ENCODE data around the gene ABAT. TPM values are rescaled to one million over a fixed set of nuclear protein-coding genes. Genes with fewer than 3 reads are reported as not detected.

The ABAT gene
- total RNA-seq, 1 experiment from 2014 or later, result 4.7 TPM

DNA sequence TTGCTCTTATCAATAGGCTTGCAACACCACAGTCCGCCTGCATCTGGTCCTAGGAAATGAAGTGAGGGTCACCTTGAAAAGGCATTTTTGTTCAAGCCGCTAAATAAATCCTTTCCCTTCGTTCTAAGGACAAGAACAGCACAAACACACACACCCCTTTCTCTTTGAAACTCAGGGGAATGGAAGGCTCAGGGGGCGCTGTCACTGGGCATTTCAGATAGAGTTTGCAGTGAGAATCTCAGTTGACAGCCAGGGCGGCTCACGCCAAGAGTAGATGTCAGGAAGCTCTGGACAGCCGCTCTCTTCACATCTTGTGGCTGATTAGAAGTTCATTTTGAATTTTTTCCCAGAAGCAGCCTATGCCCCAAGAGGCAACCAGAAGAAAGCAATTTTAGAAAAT is 39.8 kb downstream of the ABAT start:
- no peak overlapping the region for H3K4me2 ChIP-seq (ENCODE audit: low read length)
- no peaks in the 10 kb centered on the region for H3K27me3 ChIP-seq (ENCODE audit: insufficient read depth, low read length)
- H2AFZ ChIP-seq (ENCODE audit: low read depth, low read length, poor library complexity, severe bottlenecking), result no peak overlapping the region
- H3K36me3 ChIP-seq (ENCODE audit: control insufficient read depth in 1 of 2, insufficient read depth in 2 of 2, low read length in 2 of 2), result no peaks in the 10 kb centered on the region; a peak in 1 of 4 replicates
- ChIA-PET RAD21 (ENCODE audit: low non-redundant PET in 1 of 2, low total read pairs in 2 of 2, uncharacterized antibody in 2 of 2, unreplicated experiment in 2 of 2) (no interaction called here), POLR2A (no interaction called here), CTCF (no interaction called here)
- no peaks in the 10 kb centered on the region for H3K4me1 ChIP-seq (ENCODE audit: control insufficient read depth in 1 of 2, insufficient read depth in 2 of 2, low read length in 2 of 2)
- intact Hi-C loops (cut with micrococcal nuclease), result no loop called here
- no TSS peak for BruUV-seq (replicated peaks)
- no peaks in the 10 kb centered on the region for H3K79me2 ChIP-seq (ENCODE audit: insufficient read depth, low read length)
- H3K27ac ChIP-seq (ENCODE audit: low read depth, low read length), result no peak overlapping the region
- H3K4me3 ChIP-seq (replicated peaks in 1 of 2; ENCODE audit: low read depth in 1 of 2, low read length in 2 of 2), result no peak overlapping the region
- no peak for DNase-seq (ENCODE audit: low read depth, low spot score)
- peaks cover 3 to 6% of the 10 kb centered on the region in 2 experiments; a peak in 2 of 4 replicates for H3K9me3 ChIP-seq (ENCODE audit: control insufficient read depth in 1 of 2, insufficient read depth in 1 of 2, low read depth in 1 of 2, low read length in 2 of 2)
- no peaks in the 10 kb centered on the region for H4K20me1 ChIP-seq (ENCODE audit: insufficient read depth)
- TF ChIP-seq, protein P1, sequence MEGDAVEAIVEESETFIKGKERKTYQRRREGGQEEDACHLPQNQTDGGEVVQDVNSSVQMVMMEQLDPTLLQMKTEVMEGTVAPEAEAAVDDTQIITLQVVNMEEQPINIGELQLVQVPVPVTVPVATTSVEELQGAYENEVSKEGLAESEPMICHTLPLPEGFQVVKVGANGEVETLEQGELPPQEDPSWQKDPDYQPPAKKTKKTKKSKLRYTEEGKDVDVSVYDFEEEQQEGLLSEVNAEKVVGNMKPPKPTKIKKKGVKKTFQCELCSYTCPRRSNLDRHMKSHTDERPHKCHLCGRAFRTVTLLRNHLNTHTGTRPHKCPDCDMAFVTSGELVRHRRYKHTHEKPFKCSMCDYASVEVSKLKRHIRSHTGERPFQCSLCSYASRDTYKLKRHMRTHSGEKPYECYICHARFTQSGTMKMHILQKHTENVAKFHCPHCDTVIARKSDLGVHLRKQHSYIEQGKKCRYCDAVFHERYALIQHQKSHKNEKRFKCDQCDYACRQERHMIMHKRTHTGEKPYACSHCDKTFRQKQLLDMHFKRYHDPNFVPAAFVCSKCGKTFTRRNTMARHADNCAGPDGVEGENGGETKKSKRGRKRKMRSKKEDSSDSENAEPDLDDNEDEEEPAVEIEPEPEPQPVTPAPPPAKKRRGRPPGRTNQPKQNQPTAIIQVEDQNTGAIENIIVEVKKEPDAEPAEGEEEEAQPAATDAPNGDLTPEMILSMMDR (IDR thresholded peaks at IDR 0.05 in 2 of 3, conservative IDR thresholded peaks at IDR 0.05 in 1 of 3; ENCODE audit: borderline replicate concordance in 1 of 3, insufficient read depth in 1 of 3, low read depth in 2 of 3, low read length in 2 of 3), result no peak
- TF ChIP-seq EZH2 (IDR thresholded peaks at IDR 0.05) (no peak), ELF1 (IDR thresholded peaks at IDR 0.05; ENCODE audit: borderline replicate concordance, low read depth) (no peak), SP1 (IDR thresholded peaks at IDR 0.05; ENCODE audit: low read depth) (no peak), SIN3A (IDR thresholded peaks at IDR 0.05; ENCODE audit: low read depth) (no peak), YY1 (IDR thresholded peaks at IDR 0.05; ENCODE audit: extremely low read depth, insufficient replicate concordance, low read depth, low read length) (no peak), ZFX (IDR thresholded peaks at IDR 0.05) (no peak), SRF (IDR thresholded peaks at IDR 0.05; ENCODE audit: low read depth) (no peak)
- H3K9ac ChIP-seq (ENCODE audit: low read length), result no peak overlapping the region
- no peaks in the 10 kb centered on the region for H3K9me2 ChIP-seq (ENCODE audit: insufficient read depth)
- ATAC-seq, result no peak

DNA sequence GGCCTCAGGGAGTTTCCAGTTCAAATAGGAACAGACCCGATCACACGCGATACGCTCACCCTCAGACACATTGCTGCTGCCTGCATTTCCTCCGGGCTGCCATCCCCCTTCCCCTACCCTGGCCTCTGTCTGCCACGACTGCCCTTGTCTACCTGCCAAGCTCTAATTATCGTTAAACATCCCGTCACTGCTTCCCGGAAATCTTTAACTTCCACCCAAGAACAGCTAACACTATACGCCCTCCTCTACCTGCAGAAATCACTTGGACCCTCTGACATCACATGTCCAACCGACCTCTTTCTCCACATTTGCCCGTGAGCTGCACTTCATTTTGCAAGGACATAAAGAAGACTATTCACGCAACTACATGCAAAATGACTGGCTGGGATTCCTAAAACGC is 40.4 kb downstream of the ABAT start:
- intact Hi-C loops (cut with micrococcal nuclease), result no loop called here
- Histone ChIP-seq H3K79me2 (ENCODE audit: insufficient read depth, low read length) (no peaks in the 10 kb centered on the region), H3K4me1 (ENCODE audit: control insufficient read depth in 1 of 2, insufficient read depth in 2 of 2, low read length in 2 of 2) (no peaks in the 10 kb centered on the region), H3K27me3 (ENCODE audit: insufficient read depth, low read length) (no peaks in the 10 kb centered on the region), H3K4me2 (ENCODE audit: low read length) (no peak overlapping the region), H3K9ac (ENCODE audit: low read length) (no peak overlapping the region), H2AFZ (ENCODE audit: low read depth, low read length, poor library complexity, severe bottlenecking) (no peak overlapping the region), H3K4me3 (replicated peaks in 1 of 2; ENCODE audit: low read depth in 1 of 2, low read length in 2 of 2) (no peak overlapping the region), H3K27ac (ENCODE audit: low read depth, low read length) (no peak overlapping the region), H4K20me1 (ENCODE audit: insufficient read depth) (no peaks in the 10 kb centered on the region), H3K36me3 (ENCODE audit: control insufficient read depth in 1 of 2, insufficient read depth in 2 of 2, low read length in 2 of 2) (no peaks in the 10 kb centered on the region; a peak in 1 of 4 replicates), H3K9me3 (ENCODE audit: control insufficient read depth in 1 of 2, insufficient read depth in 1 of 2, low read depth in 1 of 2, low read length in 2 of 2) (peaks cover 3 to 6% of the 10 kb centered on the region in 2 experiments; a peak in 2 of 4 replicates), H3K9me2 (ENCODE audit: insufficient read depth) (no peaks in the 10 kb centered on the region)
- BruUV-seq (replicated peaks), result no TSS peak
- POLR2A ChIA-PET, result no interaction called here
- no peak for DNase-seq (ENCODE audit: low read depth, low spot score)
- CTCF ChIA-PET, result no interaction called here
- ATAC-seq, result no peak
- RAD21 ChIA-PET (ENCODE audit: low non-redundant PET in 1 of 2, low total read pairs in 2 of 2, uncharacterized antibody in 2 of 2, unreplicated experiment in 2 of 2), result no interaction called here
- TF ChIP-seq ELF1 (IDR thresholded peaks at IDR 0.05; ENCODE audit: borderline replicate concordance, low read depth) (no peak), SIN3A (IDR thresholded peaks at IDR 0.05; ENCODE audit: low read depth) (no peak), SP1 (IDR thresholded peaks at IDR 0.05; ENCODE audit: low read depth) (no peak), EZH2 (IDR thresholded peaks at IDR 0.05) (no peak), SRF (IDR thresholded peaks at IDR 0.05; ENCODE audit: low read depth) (no peak), TCF7L2 (IDR thresholded peaks at IDR 0.05; ENCODE audit: borderline replicate concordance, extremely low read depth, insufficient read depth, insufficient read length) (no peak)
- TF ChIP-seq, protein P2, sequence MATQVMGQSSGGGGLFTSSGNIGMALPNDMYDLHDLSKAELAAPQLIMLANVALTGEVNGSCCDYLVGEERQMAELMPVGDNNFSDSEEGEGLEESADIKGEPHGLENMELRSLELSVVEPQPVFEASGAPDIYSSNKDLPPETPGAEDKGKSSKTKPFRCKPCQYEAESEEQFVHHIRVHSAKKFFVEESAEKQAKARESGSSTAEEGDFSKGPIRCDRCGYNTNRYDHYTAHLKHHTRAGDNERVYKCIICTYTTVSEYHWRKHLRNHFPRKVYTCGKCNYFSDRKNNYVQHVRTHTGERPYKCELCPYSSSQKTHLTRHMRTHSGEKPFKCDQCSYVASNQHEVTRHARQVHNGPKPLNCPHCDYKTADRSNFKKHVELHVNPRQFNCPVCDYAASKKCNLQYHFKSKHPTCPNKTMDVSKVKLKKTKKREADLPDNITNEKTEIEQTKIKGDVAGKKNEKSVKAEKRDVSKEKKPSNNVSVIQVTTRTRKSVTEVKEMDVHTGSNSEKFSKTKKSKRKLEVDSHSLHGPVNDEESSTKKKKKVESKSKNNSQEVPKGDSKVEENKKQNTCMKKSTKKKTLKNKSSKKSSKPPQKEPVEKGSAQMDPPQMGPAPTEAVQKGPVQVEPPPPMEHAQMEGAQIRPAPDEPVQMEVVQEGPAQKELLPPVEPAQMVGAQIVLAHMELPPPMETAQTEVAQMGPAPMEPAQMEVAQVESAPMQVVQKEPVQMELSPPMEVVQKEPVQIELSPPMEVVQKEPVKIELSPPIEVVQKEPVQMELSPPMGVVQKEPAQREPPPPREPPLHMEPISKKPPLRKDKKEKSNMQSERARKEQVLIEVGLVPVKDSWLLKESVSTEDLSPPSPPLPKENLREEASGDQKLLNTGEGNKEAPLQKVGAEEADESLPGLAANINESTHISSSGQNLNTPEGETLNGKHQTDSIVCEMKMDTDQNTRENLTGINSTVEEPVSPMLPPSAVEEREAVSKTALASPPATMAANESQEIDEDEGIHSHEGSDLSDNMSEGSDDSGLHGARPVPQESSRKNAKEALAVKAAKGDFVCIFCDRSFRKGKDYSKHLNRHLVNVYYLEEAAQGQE (IDR thresholded peaks at IDR 0.05; ENCODE audit: low read depth), result no peak
- TF ChIP-seq, protein P1 (IDR thresholded peaks at IDR 0.05 in 2 of 3, conservative IDR thresholded peaks at IDR 0.05 in 1 of 3; ENCODE audit: borderline replicate concordance in 1 of 3, insufficient read depth in 1 of 3, low read depth in 2 of 3, low read length in 2 of 3), result no peak
- TF ChIP-seq, protein P3, sequence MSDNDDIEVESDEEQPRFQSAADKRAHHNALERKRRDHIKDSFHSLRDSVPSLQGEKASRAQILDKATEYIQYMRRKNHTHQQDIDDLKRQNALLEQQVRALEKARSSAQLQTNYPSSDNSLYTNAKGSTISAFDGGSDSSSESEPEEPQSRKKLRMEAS (IDR thresholded peaks at IDR 0.05), result no peak
